Ishikawa (cell line): Measurements from ENCODE around the gene CFAP77.

ENCODE experiments used
- CREB1 ChIP-seq: IDR thresholded peaks from 2 replicates; pipeline ENCODE4 v1.6.1; 2012; ENCODE audit warnings: low read depth
- EP300 ChIP-seq: IDR thresholded peaks from 2 replicates; pipeline ENCODE4 v1.6.1; 2012; ENCODE audit warnings: borderline replicate concordance
- RAD21 ChIP-seq: IDR thresholded peaks from 2 replicates; pipeline ENCODE4 v1.6.1; 2012; ENCODE audit warnings: low read depth
- TAF1 ChIP-seq: IDR thresholded peaks from 2 replicates; pipeline ENCODE4 v1.6.1; 2012; ENCODE audit warnings: low read depth, mild to moderate bottlenecking
- YY1 ChIP-seq: IDR thresholded peaks from 2 replicates; pipeline ENCODE4 v1.6.1; 2012; ENCODE audit warnings: low read depth
- TF ChIP-seq, protein P1 (sequence below): IDR thresholded peaks from 2 replicates; pipeline ENCODE4 v1.6.1; 2012

- TF ChIP-seq, protein P1, sequence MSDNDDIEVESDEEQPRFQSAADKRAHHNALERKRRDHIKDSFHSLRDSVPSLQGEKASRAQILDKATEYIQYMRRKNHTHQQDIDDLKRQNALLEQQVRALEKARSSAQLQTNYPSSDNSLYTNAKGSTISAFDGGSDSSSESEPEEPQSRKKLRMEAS: no peak
- TF ChIP-seq EP300 (no peak), YY1 (no peak), TAF1 (no peak), CREB1 (no peak), RAD21 (no peak)
These were observed 28.0 kb upstream of the CFAP77 start for GRCh38 chr9:132381966-132382541.
